ENCODE results near the gene DMD.

The DMD gene

DNA sequence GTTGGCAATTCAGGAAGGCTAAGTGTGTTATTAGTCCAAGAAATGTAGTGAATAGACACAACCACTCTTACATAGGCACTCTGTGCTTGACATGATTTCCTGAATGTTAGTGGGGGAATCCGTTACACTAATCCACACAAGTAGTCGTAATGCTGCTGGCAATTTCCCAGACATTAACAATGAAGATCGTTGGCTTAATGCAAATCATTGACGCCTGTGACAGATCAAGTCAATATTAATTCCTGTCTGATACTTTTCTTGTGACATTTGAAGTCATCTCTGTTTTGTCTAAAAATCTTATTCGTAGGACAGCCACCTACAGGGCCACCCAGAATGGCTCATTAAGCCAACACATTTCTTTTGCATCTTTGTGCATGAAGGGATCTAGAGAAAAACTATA is 1200.4 kb downstream of the DMD start:
- TF ChIP-seq, protein P1, sequence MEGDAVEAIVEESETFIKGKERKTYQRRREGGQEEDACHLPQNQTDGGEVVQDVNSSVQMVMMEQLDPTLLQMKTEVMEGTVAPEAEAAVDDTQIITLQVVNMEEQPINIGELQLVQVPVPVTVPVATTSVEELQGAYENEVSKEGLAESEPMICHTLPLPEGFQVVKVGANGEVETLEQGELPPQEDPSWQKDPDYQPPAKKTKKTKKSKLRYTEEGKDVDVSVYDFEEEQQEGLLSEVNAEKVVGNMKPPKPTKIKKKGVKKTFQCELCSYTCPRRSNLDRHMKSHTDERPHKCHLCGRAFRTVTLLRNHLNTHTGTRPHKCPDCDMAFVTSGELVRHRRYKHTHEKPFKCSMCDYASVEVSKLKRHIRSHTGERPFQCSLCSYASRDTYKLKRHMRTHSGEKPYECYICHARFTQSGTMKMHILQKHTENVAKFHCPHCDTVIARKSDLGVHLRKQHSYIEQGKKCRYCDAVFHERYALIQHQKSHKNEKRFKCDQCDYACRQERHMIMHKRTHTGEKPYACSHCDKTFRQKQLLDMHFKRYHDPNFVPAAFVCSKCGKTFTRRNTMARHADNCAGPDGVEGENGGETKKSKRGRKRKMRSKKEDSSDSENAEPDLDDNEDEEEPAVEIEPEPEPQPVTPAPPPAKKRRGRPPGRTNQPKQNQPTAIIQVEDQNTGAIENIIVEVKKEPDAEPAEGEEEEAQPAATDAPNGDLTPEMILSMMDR (IDR thresholded peaks at IDR 0.05; ENCODE audit: control insufficient read depth, insufficient read depth, low read depth, low read length, missing control alignments), result no peak
- no peak for DNase-seq (ENCODE audit: low read depth)
- H3K4me3 ChIP-seq (ENCODE audit: control insufficient read depth, low read depth, low read length), result no peak overlapping the region

DNA sequence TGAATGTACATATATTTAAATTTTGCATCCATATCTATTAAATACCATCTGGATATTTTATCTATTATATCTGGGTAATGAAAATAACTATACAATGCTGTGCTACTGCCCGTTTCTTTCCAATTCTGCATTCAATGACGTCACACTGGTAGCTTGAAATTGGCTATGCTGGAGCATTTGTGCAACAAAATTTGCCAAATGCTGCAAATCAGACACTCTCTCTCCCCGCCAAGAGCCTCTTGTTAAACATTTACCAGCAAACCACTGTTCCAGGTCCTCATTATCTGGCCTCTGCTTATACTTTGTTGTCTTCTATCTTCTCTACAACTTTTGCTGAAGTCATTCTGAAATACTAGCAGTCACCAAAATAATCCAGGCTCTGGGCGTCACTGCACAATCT is 1201.1 kb downstream of the DMD start:
- H3K4me3 ChIP-seq (ENCODE audit: control insufficient read depth, low read depth, low read length), result no peak overlapping the region
- no peak for DNase-seq (ENCODE audit: low read depth)
- TF ChIP-seq, protein P1 (IDR thresholded peaks at IDR 0.05; ENCODE audit: control insufficient read depth, insufficient read depth, low read depth, low read length, missing control alignments), result no peak

DNA sequence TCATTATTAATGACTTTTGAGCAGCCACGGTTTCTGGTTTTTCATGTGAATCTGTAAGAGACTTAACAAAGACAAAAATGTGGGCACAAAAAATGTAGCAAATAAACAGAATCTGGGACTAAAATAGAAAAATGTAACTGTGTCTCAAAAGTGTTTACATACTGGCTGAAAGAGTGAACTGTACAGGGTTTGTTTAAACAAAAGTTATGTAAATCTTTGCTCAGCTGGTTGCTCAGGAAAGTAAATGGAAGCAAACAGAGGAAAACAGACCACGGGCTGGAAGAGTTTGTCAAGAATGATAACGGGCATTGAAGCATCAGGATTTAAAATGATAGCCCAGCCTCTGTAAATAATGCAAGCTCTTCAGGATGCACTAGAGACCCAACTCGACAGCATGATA is 1217.7 kb downstream of the DMD start:
- TF ChIP-seq, protein P1 (IDR thresholded peaks at IDR 0.05; ENCODE audit: control insufficient read depth, insufficient read depth, low read depth, low read length, missing control alignments), result no peak
- no peak overlapping the region for H3K4me3 ChIP-seq (ENCODE audit: control insufficient read depth, low read depth, low read length)

DNA sequence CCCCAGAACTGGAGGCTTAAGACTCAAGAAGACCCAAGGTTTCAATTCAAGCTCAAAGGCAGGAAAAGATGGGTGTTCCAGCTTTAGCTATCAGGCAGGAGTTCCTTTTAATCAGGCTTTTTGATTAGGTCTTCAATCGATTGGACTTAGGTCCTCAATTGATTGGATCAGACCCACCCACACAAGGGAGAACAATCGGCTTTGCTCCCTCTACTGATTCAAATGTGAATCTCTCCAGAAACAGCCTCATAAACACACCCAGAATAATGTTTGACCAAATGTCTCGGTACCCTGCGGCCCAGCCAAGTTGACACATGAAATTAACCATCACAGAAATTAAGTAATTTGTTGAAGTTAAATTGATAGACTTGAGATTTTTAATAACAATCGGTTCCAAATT is 1222.4 kb downstream of the DMD start:
- H3K4me3 ChIP-seq (ENCODE audit: control insufficient read depth, low read depth, low read length), result no peak overlapping the region
- TF ChIP-seq, protein P1 (IDR thresholded peaks at IDR 0.05; ENCODE audit: control insufficient read depth, insufficient read depth, low read depth, low read length, missing control alignments), result no peak
- DNase-seq (ENCODE audit: low read depth), result no peak

More for the DNA sequence above, 1217.7 kb downstream of the DMD start:
- no peak for DNase-seq (ENCODE audit: low read depth)

DNA sequence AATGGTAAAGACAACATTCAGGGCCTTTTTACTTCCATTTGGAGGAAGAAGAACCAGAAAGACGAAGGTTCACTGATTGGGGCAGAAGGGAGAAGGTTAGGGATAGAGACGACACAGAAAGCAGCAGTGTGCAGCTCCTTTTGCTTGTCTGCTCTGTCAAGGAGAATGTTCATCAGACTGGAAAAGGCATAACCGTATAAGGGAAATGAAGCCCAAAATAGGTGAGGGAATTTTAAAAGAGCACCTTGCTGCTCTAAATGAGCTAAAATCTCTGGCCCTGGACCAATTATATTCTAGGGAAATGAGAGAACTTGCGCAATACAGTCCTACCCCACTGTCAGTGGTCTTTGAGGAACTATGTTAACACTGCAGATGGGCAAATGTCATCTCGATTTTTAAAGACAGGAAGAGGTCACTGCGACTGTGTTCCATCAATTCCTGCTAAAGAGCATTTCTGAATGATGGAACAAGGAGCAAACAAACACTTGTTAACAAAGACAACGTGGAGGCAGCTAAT is 1229.7 kb downstream of the DMD start:
- no peak for DNase-seq (ENCODE audit: low read depth)
- H3K4me3 ChIP-seq (ENCODE audit: control insufficient read depth, low read depth, low read length), result no peak overlapping the region
- TF ChIP-seq, protein P1 (IDR thresholded peaks at IDR 0.05; ENCODE audit: control insufficient read depth, insufficient read depth, low read depth, low read length, missing control alignments), result no peak

DNA sequence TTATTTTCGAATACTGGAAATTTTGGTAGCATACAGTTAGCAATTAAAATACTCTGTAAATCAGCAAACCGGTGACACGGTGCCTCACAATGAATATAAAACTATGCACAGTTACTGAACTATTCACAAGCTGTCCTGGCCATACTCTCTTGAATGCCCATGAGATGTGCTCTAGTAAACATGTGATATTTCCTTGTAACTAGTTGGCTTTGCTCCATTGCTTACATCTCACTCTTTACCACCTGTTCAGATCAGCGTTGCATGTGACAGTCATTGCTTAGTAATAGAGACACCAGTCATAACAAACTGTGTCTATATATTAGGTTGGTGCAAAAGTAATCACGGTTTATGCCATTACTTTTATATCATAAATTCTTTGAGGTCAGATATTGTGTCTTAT is 1241.6 kb downstream of the DMD start:
- TF ChIP-seq, protein P1 (IDR thresholded peaks at IDR 0.05; ENCODE audit: control insufficient read depth, insufficient read depth, low read depth, low read length, missing control alignments), result no peak
- H3K4me3 ChIP-seq (ENCODE audit: control insufficient read depth, low read depth, low read length), result no peak overlapping the region
- no peak for DNase-seq (ENCODE audit: low read depth)

DNA sequence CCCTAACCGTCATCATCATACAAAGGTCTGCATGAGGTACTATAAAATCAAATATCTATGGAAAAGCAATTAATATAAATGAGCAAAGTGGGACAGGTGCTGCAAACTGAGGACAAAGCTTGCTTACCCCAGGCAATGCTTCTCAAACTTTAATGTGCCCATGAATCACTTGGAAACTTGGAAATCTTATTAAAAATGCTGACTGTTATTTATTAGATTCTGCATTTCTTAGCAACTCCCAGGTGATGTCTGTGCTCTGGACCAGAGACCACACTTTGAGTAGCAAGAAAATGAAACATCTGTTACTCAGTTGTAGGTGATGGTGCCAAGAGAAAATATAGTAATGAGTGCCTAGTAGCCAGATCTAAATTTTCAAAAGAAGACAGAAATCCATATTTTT is 1249.1 kb downstream of the DMD start:
- H3K4me3 ChIP-seq (ENCODE audit: control insufficient read depth, low read depth, low read length), result no peak overlapping the region
- DNase-seq (ENCODE audit: low read depth), result no peak
- TF ChIP-seq, protein P1 (IDR thresholded peaks at IDR 0.05; ENCODE audit: control insufficient read depth, insufficient read depth, low read depth, low read length, missing control alignments), result no peak
